Large intestine (tissue), 3 donors: ENCODE results near the gene PTPN23. TPM values are rescaled to one million over a fixed set of nuclear protein-coding genes. Genes with fewer than 3 reads are reported as not detected.
A peak's percentile ranks its signal among the peaks of the same experiment; 100 is the strongest.

Experiments used
- DNase-seq, 2 donors: peaks; one replicate each; pipeline versions ENCODE4 v3.0.0 to v3.0.0-alpha.2; 2013
- H3K27ac ChIP-seq: one replicate; pipeline ENCODE4 v1.5.1; 2013; ENCODE audit warnings: low read length
- H3K27me3 ChIP-seq: 2 replicates; pipeline ENCODE4 v1.6.1; 2013; ENCODE audit warnings: low read length; ENCODE audit not compliant: control insufficient read depth, insufficient read depth
- H3K36me3 ChIP-seq: 2 replicates; pipeline ENCODE4 v1.6.1; 2013; ENCODE audit warnings: low read length; ENCODE audit not compliant: control insufficient read depth, insufficient read depth
- H3K4me1 ChIP-seq: one replicate; pipeline ENCODE4 v1.6.1; 2013; ENCODE audit warnings: low read length; ENCODE audit not compliant: control insufficient read depth, insufficient read depth
- H3K4me3 ChIP-seq: one replicate; pipeline ENCODE4 v1.5.1; 2013; ENCODE audit warnings: low read length
- H3K9me3 ChIP-seq: one replicate; pipeline ENCODE4 v1.6.1; 2013; ENCODE audit warnings: mild to moderate bottlenecking, low read depth, low read length, moderate library complexity; ENCODE audit not compliant: control insufficient read depth
- WGBS: methylation state at CpG from one replicate; pipeline ENCODE4 v1.1.5; 2013; ENCODE audit warnings: low lambda C conversion rate; ENCODE audit not compliant: insufficient coverage; 5-methylcytosine and 5-hydroxymethylcytosine counted together
- polyA plus RNA-seq: library from polyadenylated mRNA; unstranded; fragments of 120-200 nt; gene quantifications from one replicate; pipeline ENCODE4 v1.2.1, GENCODE V29; 2013

PTPN23 gene
- polyA plus RNA-seq, 1 donor = 33.8 TPM

- Histone ChIP-seq H3K27me3 (no peaks in the 10 kb centered on the region), H3K9me3 (peaks cover 8% of the 10 kb centered on the region), H3K27ac (no peak overlapping the region), H3K36me3 (peaks cover 59% of the 10 kb centered on the region), H3K4me3 (no peak overlapping the region), H3K4me1 (peaks cover 19% of the 10 kb centered on the region)
- DNase-seq = no peak
- no CpG with 5 or more reads among the region's 5 CpGs for WGBS
Observed at GRCh38 chr3:47420044-47420430, 39.2 kb downstream of the PTPN23 start.

GRCh38 chr3:47420511-47421484, 40.0 kb downstream of the PTPN23 start:
- DNase-seq = peak; percentile 77 to 79
- Histone ChIP-seq H3K27ac (no peak overlapping the region), H3K36me3 (peaks cover 60% of the 10 kb centered on the region), H3K9me3 (peaks cover 8% of the 10 kb centered on the region), H3K4me1 (peaks cover 27% of the 10 kb centered on the region), H3K27me3 (no peaks in the 10 kb centered on the region), H3K4me3 (no peak overlapping the region)
- no CpG with 5 or more reads among the region's 29 CpGs for WGBS

- Histone ChIP-seq H3K4me3 (no peak overlapping the region), H3K27me3 (no peaks in the 10 kb centered on the region), H3K27ac (no peak overlapping the region), H3K9me3 (peaks cover 7% of the 10 kb centered on the region), H3K4me1 (peaks cover 31% of the 10 kb centered on the region), H3K36me3 (peaks cover 64% of the 10 kb centered on the region)
- no CpG with 5 or more reads among the region's 13 CpGs for WGBS
- no peak for DNase-seq
Observed at GRCh38 chr3:47421741-47422649, 41.2 kb downstream of the PTPN23 start.

GRCh38 chr3:47422743-47423142, 41.9 kb downstream of the PTPN23 start:
- Histone ChIP-seq H3K36me3 (peaks cover 65% of the 10 kb centered on the region), H3K4me3 (no peak overlapping the region), H3K27me3 (no peaks in the 10 kb centered on the region), H3K27ac (no peak overlapping the region), H3K9me3 (peaks cover 2% of the 10 kb centered on the region), H3K4me1 (peaks cover 31% of the 10 kb centered on the region)
- no CpG with 5 or more reads among the region's 9 CpGs for WGBS
- DNase-seq = no peak

GRCh38 chr3:47423548-47424145, 42.8 kb downstream of the PTPN23 start:
- no peak for DNase-seq
- WGBS = no CpG with 5 or more reads among the region's 8 CpGs
- H3K27ac ChIP-seq = no peak overlapping the region

GRCh38 chr3:47424434-47425382, 43.9 kb downstream of the PTPN23 start:
- DNase-seq = peak; percentile 62 to 87
- no peaks in the 10 kb centered on the region for H3K9me3 ChIP-seq
- H3K36me3 ChIP-seq = peaks cover 70% of the 10 kb centered on the region
- peak overlapping the region; percentile 64 for H3K27ac ChIP-seq
- H3K4me1 ChIP-seq = peaks cover 31% of the 10 kb centered on the region
- WGBS = no CpG with 5 or more reads among the region's 15 CpGs
- H3K27me3 ChIP-seq = no peaks in the 10 kb centered on the region
- no peak overlapping the region for H3K4me3 ChIP-seq

More at GRCh38 chr3:47423548-47424145, 42.8 kb downstream of the PTPN23 start:
- H3K4me1 ChIP-seq = peaks cover 31% of the 10 kb centered on the region
- no peaks in the 10 kb centered on the region for H3K9me3 ChIP-seq
- no peak overlapping the region for H3K4me3 ChIP-seq
- H3K36me3 ChIP-seq = peaks cover 72% of the 10 kb centered on the region
- H3K27me3 ChIP-seq = no peaks in the 10 kb centered on the region

- no peaks in the 10 kb centered on the region for H3K9me3 ChIP-seq
- no CpG with 5 or more reads among the region's 11 CpGs for WGBS
- H3K4me1 ChIP-seq = peaks cover 31% of the 10 kb centered on the region
- H3K4me3 ChIP-seq = no peak overlapping the region
- H3K36me3 ChIP-seq = peaks cover 64% of the 10 kb centered on the region
- peak overlapping the region; percentile 64 for H3K27ac ChIP-seq
- no peaks in the 10 kb centered on the region for H3K27me3 ChIP-seq
- DNase-seq = no peak
Observed at GRCh38 chr3:47425383-47425778, 44.6 kb downstream of the PTPN23 start.

- WGBS = no CpG with 5 or more reads among the region's 9 CpGs
- H3K4me1 ChIP-seq = peaks cover 36% of the 10 kb centered on the region
- no peak for DNase-seq
- H3K9me3 ChIP-seq = no peaks in the 10 kb centered on the region
- no peak overlapping the region for H3K4me3 ChIP-seq
- peak overlapping the region; percentile 64 for H3K27ac ChIP-seq
- H3K27me3 ChIP-seq = no peaks in the 10 kb centered on the region
- peaks cover 65% of the 10 kb centered on the region for H3K36me3 ChIP-seq
Observed at GRCh38 chr3:47425959-47426358, 45.1 kb downstream of the PTPN23 start.

GRCh38 chr3:47427866-47428265, 47.0 kb downstream of the PTPN23 start:
- Histone ChIP-seq H3K9me3 (no peaks in the 10 kb centered on the region), H3K4me3 (no peak overlapping the region), H3K36me3 (peaks cover 64% of the 10 kb centered on the region), H3K27ac (no peak overlapping the region), H3K4me1 (peaks cover 37% of the 10 kb centered on the region), H3K27me3 (no peaks in the 10 kb centered on the region)
- no CpG with 5 or more reads among the region's 6 CpGs for WGBS
- DNase-seq = no peak
